Measurements from ENCODE around the gene NSG2.

The NSG2 gene

GRCh38 chr5:174086751-174087150 lies 41.2 kb downstream of the NSG2 start:
- H3K4me3 ChIP-seq (ENCODE audit: low read depth, low read length), result no peak overlapping the region
- no peak overlapping the region for H3K27ac ChIP-seq (ENCODE audit: extremely low read depth, low read depth, low read length)
- TF ChIP-seq ZNF580 (tag by site-specific recombination; IDR thresholded peaks at IDR 0.05) (no peak), ZNF16 (tag by site-specific recombination; IDR thresholded peaks at IDR 0.05; ENCODE audit: low read depth) (no peak), RBAK (tag by site-specific recombination; IDR thresholded peaks at IDR 0.05) (no peak), ZNF133 (tag by site-specific recombination; IDR thresholded peaks at IDR 0.05) (no peak), ZNF621 (tag by site-specific recombination; IDR thresholded peaks at IDR 0.05) (no peak), ZNF548 (tag by site-specific recombination; IDR thresholded peaks at IDR 0.05) (no peak), ZNF521 (tag by site-specific recombination; IDR thresholded peaks at IDR 0.05) (no peak), IKZF3 (tag by site-specific recombination; IDR thresholded peaks at IDR 0.05) (no peak), ZNF48 (tag by site-specific recombination; IDR thresholded peaks at IDR 0.05) (no peak), ZNF394 (tag by site-specific recombination; IDR thresholded peaks at IDR 0.05; ENCODE audit: borderline replicate concordance) (no peak), ZNF114 (tag by site-specific recombination; IDR thresholded peaks at IDR 0.05) (no peak), ZNF248 (tag by site-specific recombination; IDR thresholded peaks at IDR 0.05) (no peak), PRDM2 (tag by site-specific recombination; IDR thresholded peaks at IDR 0.05; ENCODE audit: borderline replicate concordance) (no peak), ZNF660 (tag by site-specific recombination; IDR thresholded peaks at IDR 0.05) (no peak), ZSCAN16 (tag by site-specific recombination; IDR thresholded peaks at IDR 0.05) (no peak), ZBTB49 (tag by site-specific recombination; IDR thresholded peaks at IDR 0.05; ENCODE audit: low read depth) (no peak), PRDM1 (tag by site-specific recombination; IDR thresholded peaks at IDR 0.05) (no peak), GLI4 (tag by site-specific recombination; IDR thresholded peaks at IDR 0.05) (no peak), ZNF138 (tag by site-specific recombination; IDR thresholded peaks at IDR 0.05; ENCODE audit: borderline replicate concordance) (no peak), ZNF302 (tag by site-specific recombination; IDR thresholded peaks at IDR 0.05; ENCODE audit: low read depth) (no peak)
- ChIA-PET POLR2A (no interaction called here), CTCF (no interaction called here)
- no peaks in the 10 kb centered on the region for H3K9me3 ChIP-seq (ENCODE audit: control insufficient read depth, insufficient read depth, low read depth, low read length)
- H3K4me1 ChIP-seq (ENCODE audit: control insufficient read depth, insufficient read depth, low read length), result no peaks in the 10 kb centered on the region
- H3K36me3 ChIP-seq (ENCODE audit: control insufficient read depth in 2 of 2, insufficient read depth in 1 of 2, low read length in 2 of 2), result no peaks in the 10 kb centered on the region

Data from HEK293 (cell line).